ENCODE data around the gene AP4S1. TPM values are rescaled to one million over a fixed set of nuclear protein-coding genes. Genes with fewer than 3 reads are reported as not detected.

The AP4S1 gene
- total RNA-seq, 1 experiment from 2014 or later: 8.3 TPM

GRCh38 chr14:30995689-30996088 is 29.8 kb upstream of the AP4S1 start:
- CTCF ChIA-PET: interaction anchor here (1.1 kb wide), 1 partner anchor 30 kb away, joined by 3 read pairs; the partner anchor contains the start of genes AP4S1 and STRN3
- no peak overlapping the region for H3K27ac Mint-ChIP-seq (ENCODE audit: unreplicated experiment)

GRCh38 chr14:30996892-30997659 is 28.4 kb upstream of the AP4S1 start:
- CTCF ChIA-PET: interaction anchor here (0.8 kb wide), 1 partner anchor 10 kb away, joined by 3 read pairs; no protein-coding TSS in a partner anchor
- H3K4me1 Mint-ChIP-seq (ENCODE audit: low read depth, unreplicated experiment): no peaks in the 10 kb centered on the region
- no peaks in the 10 kb centered on the region for H3K27me3 Mint-ChIP-seq (ENCODE audit: unreplicated experiment)
- H3K9me3 Mint-ChIP-seq (ENCODE audit: low read depth, unreplicated experiment): no peaks in the 10 kb centered on the region
- no peak for TF ChIP-seq CTCF (IDR thresholded peaks at IDR 0.05; ENCODE audit: unreplicated experiment)
- no peak overlapping the region for H3K27ac Mint-ChIP-seq (ENCODE audit: unreplicated experiment)
- peaks cover 7% of the 10 kb centered on the region for H3K36me3 Mint-ChIP-seq (ENCODE audit: insufficient read depth, unreplicated experiment)
- H3K4me3 Mint-ChIP-seq (ENCODE audit: low read depth, unreplicated experiment): no peak overlapping the region
- no peak for DNase-seq
- BruUV-seq (replicated peaks): no TSS peak
- intact Hi-C loops (cut with micrococcal nuclease; ENCODE audit: unreplicated experiment): no loop called here

More at GRCh38 chr14:30995689-30996088, 29.8 kb upstream of the AP4S1 start:
- no peaks in the 10 kb centered on the region for H3K36me3 Mint-ChIP-seq (ENCODE audit: insufficient read depth, unreplicated experiment)
- H3K4me3 Mint-ChIP-seq (ENCODE audit: low read depth, unreplicated experiment): no peak overlapping the region
- intact Hi-C loops (cut with micrococcal nuclease; ENCODE audit: unreplicated experiment): no loop called here
- no peaks in the 10 kb centered on the region for H3K4me1 Mint-ChIP-seq (ENCODE audit: low read depth, unreplicated experiment)
- no peaks in the 10 kb centered on the region for H3K27me3 Mint-ChIP-seq (ENCODE audit: unreplicated experiment)
- no peak for DNase-seq
- TF ChIP-seq CTCF (IDR thresholded peaks at IDR 0.05; ENCODE audit: unreplicated experiment): no peak
- no peaks in the 10 kb centered on the region for H3K9me3 Mint-ChIP-seq (ENCODE audit: low read depth, unreplicated experiment)
- BruUV-seq (replicated peaks): no TSS peak

- Mint-ChIP-seq H3K9me3 (ENCODE audit: low read depth, unreplicated experiment) (no peaks in the 10 kb centered on the region), H3K4me3 (ENCODE audit: low read depth, unreplicated experiment) (no peak overlapping the region), H3K4me1 (ENCODE audit: low read depth, unreplicated experiment) (no peaks in the 10 kb centered on the region), H3K36me3 (ENCODE audit: insufficient read depth, unreplicated experiment) (peaks cover 7% of the 10 kb centered on the region), H3K27me3 (ENCODE audit: unreplicated experiment) (no peaks in the 10 kb centered on the region), H3K27ac (ENCODE audit: unreplicated experiment) (no peak overlapping the region)
- intact Hi-C loops (cut with micrococcal nuclease; ENCODE audit: unreplicated experiment): no loop called here
- CTCF ChIA-PET: no interaction called here
- BruUV-seq (replicated peaks): no TSS peak
- TF ChIP-seq CTCF (IDR thresholded peaks at IDR 0.05; ENCODE audit: unreplicated experiment): no peak
- no peak for DNase-seq
These were observed 27.2 kb upstream of the AP4S1 start for GRCh38 chr14:30998100-30998706.

- no TSS peak for BruUV-seq (replicated peaks)
- Mint-ChIP-seq H3K27me3 (ENCODE audit: unreplicated experiment) (no peaks in the 10 kb centered on the region), H3K4me3 (ENCODE audit: low read depth, unreplicated experiment) (no peak overlapping the region), H3K27ac (ENCODE audit: unreplicated experiment) (no peak overlapping the region), H3K4me1 (ENCODE audit: low read depth, unreplicated experiment) (no peaks in the 10 kb centered on the region), H3K9me3 (ENCODE audit: low read depth, unreplicated experiment) (no peaks in the 10 kb centered on the region), H3K36me3 (ENCODE audit: insufficient read depth, unreplicated experiment) (peaks cover 7% of the 10 kb centered on the region)
- CTCF ChIA-PET: no interaction called here
- no peak for DNase-seq
- intact Hi-C loops (cut with micrococcal nuclease; ENCODE audit: unreplicated experiment): no loop called here
- TF ChIP-seq CTCF (IDR thresholded peaks at IDR 0.05; ENCODE audit: unreplicated experiment): no peak
These were observed 26.2 kb upstream of the AP4S1 start for GRCh38 chr14:30999038-30999773.
